ENCODE results near the gene DNAJC6.

The DNAJC6 gene

DNA sequence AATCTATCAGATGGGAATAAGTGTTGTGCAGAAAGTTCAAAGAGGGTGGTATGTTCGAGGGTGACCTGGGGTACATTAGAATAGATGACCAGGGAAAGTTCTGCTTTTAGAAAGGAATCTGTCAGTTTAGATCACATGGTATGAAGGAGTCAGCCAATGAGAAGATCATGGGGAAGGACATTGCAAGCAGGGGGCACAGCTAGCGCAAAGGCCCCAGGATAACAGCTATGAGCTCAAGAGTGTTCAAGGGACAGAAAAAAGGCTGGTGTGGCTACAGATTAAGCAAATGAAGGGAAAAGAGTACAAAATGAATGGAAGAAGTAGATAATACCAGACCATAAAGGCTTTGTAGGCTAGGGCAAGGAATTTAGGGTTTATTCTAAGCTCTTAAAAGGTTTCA lies 119.7 kb downstream of the DNAJC6 start:
- H3K4me3 ChIP-seq (ENCODE audit: low read depth, low read length), result no peak overlapping the region
- TF ChIP-seq, protein P1, sequence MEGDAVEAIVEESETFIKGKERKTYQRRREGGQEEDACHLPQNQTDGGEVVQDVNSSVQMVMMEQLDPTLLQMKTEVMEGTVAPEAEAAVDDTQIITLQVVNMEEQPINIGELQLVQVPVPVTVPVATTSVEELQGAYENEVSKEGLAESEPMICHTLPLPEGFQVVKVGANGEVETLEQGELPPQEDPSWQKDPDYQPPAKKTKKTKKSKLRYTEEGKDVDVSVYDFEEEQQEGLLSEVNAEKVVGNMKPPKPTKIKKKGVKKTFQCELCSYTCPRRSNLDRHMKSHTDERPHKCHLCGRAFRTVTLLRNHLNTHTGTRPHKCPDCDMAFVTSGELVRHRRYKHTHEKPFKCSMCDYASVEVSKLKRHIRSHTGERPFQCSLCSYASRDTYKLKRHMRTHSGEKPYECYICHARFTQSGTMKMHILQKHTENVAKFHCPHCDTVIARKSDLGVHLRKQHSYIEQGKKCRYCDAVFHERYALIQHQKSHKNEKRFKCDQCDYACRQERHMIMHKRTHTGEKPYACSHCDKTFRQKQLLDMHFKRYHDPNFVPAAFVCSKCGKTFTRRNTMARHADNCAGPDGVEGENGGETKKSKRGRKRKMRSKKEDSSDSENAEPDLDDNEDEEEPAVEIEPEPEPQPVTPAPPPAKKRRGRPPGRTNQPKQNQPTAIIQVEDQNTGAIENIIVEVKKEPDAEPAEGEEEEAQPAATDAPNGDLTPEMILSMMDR (IDR thresholded peaks at IDR 0.05; ENCODE audit: borderline replicate concordance, insufficient read depth, low read depth, low read length), result no peak

DNA sequence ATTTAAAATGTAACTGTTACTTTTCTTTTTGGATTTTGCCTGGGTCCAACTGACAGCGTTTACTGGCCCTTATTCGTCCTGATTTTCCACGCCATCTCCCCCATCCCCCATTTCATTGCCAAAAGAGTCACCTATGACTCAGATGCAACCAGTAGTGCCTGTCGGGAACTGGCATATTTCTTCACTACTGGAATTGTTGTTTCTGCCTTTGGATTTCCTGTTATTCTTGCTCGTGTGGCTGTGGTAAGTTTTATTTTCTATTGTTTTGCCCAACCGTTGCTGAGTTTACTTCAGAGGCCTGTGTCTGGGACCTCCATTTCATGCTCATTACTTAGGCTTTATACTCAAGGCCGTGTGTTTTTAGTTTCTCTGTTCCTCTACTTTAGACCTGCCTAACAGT lies 120.5 kb downstream of the DNAJC6 start:
- TF ChIP-seq, protein P1 (IDR thresholded peaks at IDR 0.05; ENCODE audit: borderline replicate concordance, insufficient read depth, low read depth, low read length), result no peak
- no peak overlapping the region for H3K4me3 ChIP-seq (ENCODE audit: low read depth, low read length)

DNA sequence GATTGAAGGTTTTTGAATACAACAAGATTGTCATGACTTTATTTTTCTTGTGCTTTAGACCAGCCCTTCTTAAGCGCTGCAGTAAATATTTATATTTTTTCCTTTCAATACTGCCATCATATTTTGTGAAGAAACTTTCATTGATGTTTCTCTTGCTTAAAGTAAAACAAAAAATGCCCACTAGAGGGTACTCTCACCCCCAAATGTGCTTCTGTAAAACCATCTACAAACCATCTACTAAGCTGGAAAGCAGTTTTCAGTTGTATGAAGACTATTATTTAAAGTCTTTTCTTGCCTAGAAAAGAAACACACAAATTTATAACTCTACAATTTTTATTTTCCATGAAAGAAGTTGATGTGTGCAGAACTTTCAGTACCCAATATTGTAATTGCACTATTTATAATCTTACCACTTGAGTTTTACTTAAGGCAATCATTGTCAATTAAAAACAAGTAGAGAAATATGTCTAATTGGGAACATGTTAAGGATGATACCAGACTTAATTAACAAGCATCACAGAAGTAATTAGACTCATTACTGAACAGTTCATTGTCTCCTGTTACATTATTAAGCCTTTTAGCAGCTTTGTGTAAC lies 121.9 kb downstream of the DNAJC6 start:
- H3K4me3 ChIP-seq (ENCODE audit: low read depth, low read length), result no peak overlapping the region
- TF ChIP-seq, protein P1 (IDR thresholded peaks at IDR 0.05; ENCODE audit: borderline replicate concordance, insufficient read depth, low read depth, low read length), result peak; percentile 45; the same call in 1 of the 2 replicates

DNA sequence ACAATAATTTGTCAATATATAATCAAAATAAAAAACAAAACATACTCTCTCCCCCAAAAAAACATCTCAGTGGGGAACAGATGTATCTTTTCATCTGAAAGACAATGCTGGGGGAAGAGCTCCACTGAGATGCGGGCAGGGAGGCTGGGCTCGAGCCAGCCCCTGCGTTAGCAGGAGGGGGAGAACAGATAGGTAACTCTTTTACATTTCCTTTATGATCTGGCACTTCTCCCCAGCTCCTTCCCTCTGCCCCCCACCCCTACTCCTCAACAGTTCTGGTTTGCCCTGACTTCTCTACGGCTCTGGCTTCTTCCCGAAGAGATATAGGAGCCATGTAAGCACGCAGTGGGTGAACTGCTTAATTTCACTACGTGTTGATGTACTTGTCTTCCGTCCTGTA lies 123.6 kb downstream of the DNAJC6 start:
- H3K4me3 ChIP-seq (ENCODE audit: low read depth, low read length), result no peak overlapping the region
- TF ChIP-seq, protein P1 (IDR thresholded peaks at IDR 0.05; ENCODE audit: borderline replicate concordance, insufficient read depth, low read depth, low read length), result no peak

DNA sequence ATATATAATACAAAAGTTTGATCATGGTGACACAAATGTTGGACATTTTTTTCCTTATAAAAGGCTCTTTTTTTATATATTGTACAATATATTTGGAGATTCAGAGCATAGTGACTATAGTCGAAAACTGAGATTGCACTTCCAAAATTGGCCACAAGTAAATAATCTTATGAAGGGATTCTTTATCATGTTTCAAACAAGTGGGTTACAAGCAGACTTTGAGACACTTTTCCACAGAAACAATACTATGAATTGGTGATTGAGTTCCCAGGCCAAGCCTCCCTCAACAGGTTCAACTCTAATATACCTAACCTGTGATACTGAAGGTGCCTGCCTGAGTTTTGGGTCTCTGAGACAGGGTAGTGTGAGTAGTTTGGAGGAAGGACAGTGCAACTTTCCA lies 124.9 kb downstream of the DNAJC6 start:
- no peak overlapping the region for H3K4me3 ChIP-seq (ENCODE audit: low read depth, low read length)
- TF ChIP-seq, protein P1 (IDR thresholded peaks at IDR 0.05; ENCODE audit: borderline replicate concordance, insufficient read depth, low read depth, low read length), result no peak

DNA sequence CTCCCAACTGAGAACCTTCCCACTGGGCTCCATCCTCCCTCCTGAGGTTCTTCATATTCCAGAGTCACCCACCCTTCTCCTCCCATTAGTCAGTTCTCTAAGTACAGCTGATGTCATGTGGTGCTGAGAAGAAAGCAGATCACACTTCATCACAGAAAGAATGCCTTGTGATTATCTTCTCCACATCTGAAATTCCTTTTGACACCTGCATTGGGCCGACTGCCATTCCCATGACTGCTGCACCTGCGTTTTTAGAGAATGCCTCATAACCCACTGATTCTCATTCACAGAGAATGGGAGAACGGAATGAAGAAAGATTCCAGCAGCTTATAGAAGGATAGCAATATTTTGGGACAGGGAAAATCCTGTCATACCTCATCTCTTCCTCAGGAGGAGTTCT lies 125.4 kb downstream of the DNAJC6 start:
- TF ChIP-seq, protein P1 (IDR thresholded peaks at IDR 0.05; ENCODE audit: borderline replicate concordance, insufficient read depth, low read depth, low read length), result no peak
- no peak overlapping the region for H3K4me3 ChIP-seq (ENCODE audit: low read depth, low read length)

DNA sequence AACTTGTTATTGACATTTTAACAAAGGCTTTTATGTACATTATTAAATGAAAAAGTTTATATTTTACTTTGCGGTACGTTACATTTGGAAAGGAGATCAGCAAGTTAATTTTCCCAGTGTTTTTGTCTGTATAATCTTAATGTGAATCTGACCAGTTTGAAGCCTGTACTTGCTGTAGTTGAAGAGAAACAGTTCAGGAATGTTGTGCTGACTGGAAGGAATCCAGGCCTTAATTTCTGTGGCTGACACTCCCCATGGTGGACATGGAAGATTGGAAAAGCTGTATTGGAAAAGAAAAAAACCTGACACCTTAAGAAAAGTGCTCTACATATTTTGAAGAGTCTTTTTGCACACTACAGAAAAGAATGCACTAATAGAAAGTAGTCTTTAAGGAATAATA lies 126.6 kb downstream of the DNAJC6 start:
- no peak overlapping the region for H3K4me3 ChIP-seq (ENCODE audit: low read depth, low read length)
- TF ChIP-seq, protein P1 (IDR thresholded peaks at IDR 0.05; ENCODE audit: borderline replicate concordance, insufficient read depth, low read depth, low read length), result no peak
